Astrocyte (in vitro differentiated cells and primary cell): ENCODE results near the gene TBL2.

Experiments
- CTCF ChIP-seq: IDR thresholded peaks from 2 replicates; pipeline ENCODE4 v1.5.1; 2011; ENCODE audit warnings: low read depth, mild to moderate bottlenecking, inconsistent platforms, low read length, moderate library complexity; ENCODE audit not compliant: insufficient read depth
- EZH2 ChIP-seq: IDR thresholded peaks from 2 replicates; pipeline ENCODE4 v1.6.1; 2012; ENCODE audit warnings: mild to moderate bottlenecking, low read length, inconsistent platforms; ENCODE audit not compliant: insufficient read depth

GRCh38 chr7:73530800-73531199, 47.6 kb downstream of the TBL2 start:
- no peak for TF ChIP-seq CTCF
- TF ChIP-seq EZH2, result no peak
